Measurements from ENCODE around the gene MYRFL. TPM values are rescaled to one million over a fixed set of nuclear protein-coding genes. Genes with fewer than 3 reads are reported as not detected.

The MYRFL gene
- total RNA-seq, 4 donors from 2014 or later, result 1.5 TPM; not detected in 3

- TF ChIP-seq POLR2A (IDR thresholded peaks at IDR 0.05) (no peak), CTCF (IDR thresholded peaks at IDR 0.05) (no peak)
- DNase-seq, result no peak
- H3K9me3 ChIP-seq, result no peaks in the 10 kb centered on the region
- H3K27me3 ChIP-seq, result no peaks in the 10 kb centered on the region
- no peaks in the 10 kb centered on the region for H3K36me3 ChIP-seq
- intact Hi-C loops (cut with DNase I; ENCODE audit: low total_unique reads), result no loop called here
- H3K4me1 ChIP-seq, result no peaks in the 10 kb centered on the region
- H3K27ac ChIP-seq, result no peak overlapping the region
- H3K4me3 ChIP-seq, result no peak overlapping the region
Observed at GRCh38 chr12:69929125-69929524, 104.1 kb downstream of the MYRFL start.

DNA sequence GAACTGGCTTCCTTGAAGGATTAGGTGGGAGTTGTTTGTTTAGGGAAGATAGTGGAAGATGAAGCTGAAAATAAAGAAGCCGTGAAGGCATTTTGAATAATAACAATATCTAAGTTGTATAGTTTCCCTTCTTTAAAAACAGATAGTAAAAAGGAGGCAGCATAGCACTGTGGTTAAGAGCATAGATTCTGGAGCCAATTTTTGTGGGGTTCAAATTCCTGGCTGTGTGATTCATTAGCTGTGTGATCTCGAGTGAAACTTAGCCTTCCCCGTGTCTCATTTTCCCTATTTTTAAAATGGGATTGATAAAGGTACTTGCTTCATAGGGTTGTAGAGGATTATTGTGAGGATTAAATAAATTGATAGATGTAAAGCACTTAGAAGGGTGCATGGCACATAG is 104.5 kb downstream of the MYRFL start:
- intact Hi-C loops (cut with DNase I; ENCODE audit: low total_unique reads), result no loop called here
- no peaks in the 10 kb centered on the region for H3K9me3 ChIP-seq
- no peaks in the 10 kb centered on the region for H3K27me3 ChIP-seq
- no peak for DNase-seq
- H3K27ac ChIP-seq, result no peak overlapping the region
- TF ChIP-seq CTCF (IDR thresholded peaks at IDR 0.05) (no peak), POLR2A (IDR thresholded peaks at IDR 0.05) (no peak)
- no peaks in the 10 kb centered on the region for H3K36me3 ChIP-seq
- no peaks in the 10 kb centered on the region for H3K4me1 ChIP-seq
- no peak overlapping the region for H3K4me3 ChIP-seq

- intact Hi-C loops (cut with DNase I; ENCODE audit: low total_unique reads), result no loop called here
- H3K4me3 ChIP-seq, result no peak overlapping the region
- TF ChIP-seq CTCF (IDR thresholded peaks at IDR 0.05) (no peak), POLR2A (IDR thresholded peaks at IDR 0.05) (no peak)
- H3K27me3 ChIP-seq, result no peaks in the 10 kb centered on the region
- H3K36me3 ChIP-seq, result no peaks in the 10 kb centered on the region
- H3K27ac ChIP-seq, result no peak overlapping the region
- DNase-seq, result no peak
- no peaks in the 10 kb centered on the region for H3K4me1 ChIP-seq
- H3K9me3 ChIP-seq, result no peaks in the 10 kb centered on the region
Observed at GRCh38 chr12:69931569-69931968, 106.5 kb downstream of the MYRFL start.

GRCh38 chr12:69932154-69932553 is 107.1 kb downstream of the MYRFL start:
- H3K9me3 ChIP-seq, result no peaks in the 10 kb centered on the region
- no peaks in the 10 kb centered on the region for H3K27me3 ChIP-seq
- no peak overlapping the region for H3K27ac ChIP-seq
- intact Hi-C loops (cut with DNase I; ENCODE audit: low total_unique reads), result no loop called here
- H3K4me1 ChIP-seq, result no peaks in the 10 kb centered on the region
- no peak for DNase-seq
- TF ChIP-seq CTCF (IDR thresholded peaks at IDR 0.05) (no peak), POLR2A (IDR thresholded peaks at IDR 0.05) (no peak)
- no peak overlapping the region for H3K4me3 ChIP-seq
- no peaks in the 10 kb centered on the region for H3K36me3 ChIP-seq

- Histone ChIP-seq H3K27me3 (no peaks in the 10 kb centered on the region), H3K4me3 (no peak overlapping the region), H3K4me1 (no peaks in the 10 kb centered on the region), H3K36me3 (no peaks in the 10 kb centered on the region), H3K9me3 (no peaks in the 10 kb centered on the region), H3K27ac (no peak overlapping the region)
- DNase-seq, result no peak
- intact Hi-C loops (cut with DNase I; ENCODE audit: low total_unique reads), result no loop called here
- TF ChIP-seq CTCF (IDR thresholded peaks at IDR 0.05) (no peak), POLR2A (IDR thresholded peaks at IDR 0.05) (no peak)
Observed at GRCh38 chr12:69932676-69933552, 107.9 kb downstream of the MYRFL start.
